SIG-M5 treated with dmso at 0.1 percent for 504 hours (cell line): ENCODE data around the gene LYG2.
A peak's percentile ranks its signal among the peaks of the same experiment; 100 is the strongest.
"Not testable (repeated sequence)": the region's sequence is repeated elsewhere in the genome, so short reads cannot be mapped to it uniquely, and the experiment has no call there.

Source experiments
- DNase-seq: peaks from one replicate; lab custom pipeline; 2025; ENCODE audit not compliant: unreplicated experiment; lab: John Stamatoyannopoulos, UW

Gene LYG2

GRCh38 chr2:99255491-99256318 lies at the start of gene LYG2:
Gene LYG2, minus strand, starts transcription at chr2:99255666. Its CDS starts 1,406 bp downstream, at chr2:99254260.
- DNase-seq = no peak

- DNase-seq = not testable (repeated sequence)
Observed at GRCh38 chr2:99301097-99301496, 45.6 kb upstream of the LYG2 start, which contains the start of gene LYG1. Gene LYG1, minus strand, starts transcription at chr2:99301197. Its CDS starts 5,527 bp downstream, at chr2:99295670.

GRCh38 chr2:99299580-99299979 lies 44.1 kb upstream of the LYG2 start:
- no peak for DNase-seq

GRCh38 chr2:99297994-99298393 lies 42.5 kb upstream of the LYG2 start:
- peak; percentile 54 for DNase-seq

- DNase-seq = no peak
Observed at GRCh38 chr2:99285526-99285925, 30.1 kb upstream of the LYG2 start.

- DNase-seq = no peak
Observed at GRCh38 chr2:99279969-99280695, 24.7 kb upstream of the LYG2 start.

- no peak for DNase-seq
Observed at GRCh38 chr2:99278793-99279291, 23.4 kb upstream of the LYG2 start.

GRCh38 chr2:99278195-99278765 lies 22.8 kb upstream of the LYG2 start:
- DNase-seq = not testable (repeated sequence)

- DNase-seq = no peak
Observed at GRCh38 chr2:99275882-99276281, 20.4 kb upstream of the LYG2 start.

- no peak for DNase-seq
Observed at GRCh38 chr2:99261242-99261641, 5.8 kb upstream of the LYG2 start.

- no peak for DNase-seq
Observed at GRCh38 chr2:99260184-99260583, 4.7 kb upstream of the LYG2 start.

GRCh38 chr2:99259465-99259864 lies 4.0 kb upstream of the LYG2 start:
- DNase-seq = peak; percentile 71

- no peak for DNase-seq
Observed at GRCh38 chr2:99256677-99257076, 1.2 kb upstream of the LYG2 start.

- DNase-seq = no peak
Observed at GRCh38 chr2:99249951-99250350, 5.5 kb downstream of the LYG2 start.

GRCh38 chr2:99242151-99242550 lies 13.3 kb downstream of the LYG2 start:
- no peak for DNase-seq

GRCh38 chr2:99240431-99240830 lies 15.0 kb downstream of the LYG2 start:
- no peak for DNase-seq

- no peak for DNase-seq
Observed at GRCh38 chr2:99238599-99238998, 16.9 kb downstream of the LYG2 start.

GRCh38 chr2:99233177-99233576 lies 22.3 kb downstream of the LYG2 start:
- not testable (repeated sequence) for DNase-seq

- no peak for DNase-seq
Observed at GRCh38 chr2:99217929-99218501, 37.5 kb downstream of the LYG2 start.

- DNase-seq = no peak
Observed at GRCh38 chr2:99216096-99216495, 39.4 kb downstream of the LYG2 start.

- DNase-seq = no peak
Observed at GRCh38 chr2:99205491-99205890, 50.0 kb downstream of the LYG2 start.
